H9 (cell line): ENCODE measurements around the gene TTC3. TPM values are rescaled to one million over a fixed set of nuclear protein-coding genes. Genes with fewer than 3 reads are reported as not detected.

ENCODE experiments used
- DNase-seq: peaks from one replicate; pipeline ENCODE4 v3.0.0-alpha.2; 2017
- H2AFZ ChIP-seq: one replicate; pipeline ENCODE4 v1.6.1; 2013; ENCODE audit warnings: mild to moderate bottlenecking, low read length, control low read depth, moderate library complexity
- H2AK5ac ChIP-seq: 2 replicates; pipeline ENCODE4 v1.6.1; 2013; ENCODE audit warnings: low read length, control low read depth, mixed read lengths; ENCODE audit not compliant: insufficient read length
- H2BK120ac ChIP-seq: one replicate; pipeline ENCODE4 v1.6.1; 2013; ENCODE audit warnings: low read depth, mild to moderate bottlenecking, low read length, control low read depth, inconsistent platforms; ENCODE audit not compliant: poor library complexity, severe bottlenecking
- H2BK12ac ChIP-seq: 2 replicates; pipeline ENCODE4 v1.6.1; 2013; ENCODE audit warnings: low read length, control low read depth, mixed read lengths, low read depth; ENCODE audit not compliant: insufficient read length
- H2BK15ac ChIP-seq: 2 replicates; pipeline ENCODE4 v1.6.1; 2013; ENCODE audit warnings: low read depth, low read length, control low read depth
- H2BK20ac ChIP-seq: one replicate; pipeline ENCODE4 v1.6.1; 2013; ENCODE audit warnings: low read depth, mild to moderate bottlenecking, low read length, control low read depth, inconsistent platforms; ENCODE audit not compliant: poor library complexity, severe bottlenecking
- H2BK5ac ChIP-seq: 2 replicates; pipeline ENCODE4 v1.6.1; 2013; ENCODE audit warnings: low read length, control low read depth, mixed read lengths; ENCODE audit not compliant: insufficient read length
- H3K14ac ChIP-seq: 2 replicates; pipeline ENCODE4 v1.6.1; 2013; ENCODE audit warnings: low read length, control low read depth; ENCODE audit not compliant: insufficient read depth
- H3K18ac ChIP-seq: 2 replicates; pipeline ENCODE4 v1.6.1; 2013; ENCODE audit warnings: low read depth, mild to moderate bottlenecking, mixed read lengths, low read length, control low read depth; ENCODE audit not compliant: insufficient read length
- H3K23ac ChIP-seq: 2 replicates; pipeline ENCODE4 v1.6.1; 2013; ENCODE audit warnings: low read length, control low read depth, mixed read lengths, low read depth; ENCODE audit not compliant: insufficient read length
- H3K23me2 ChIP-seq: 2 replicates; pipeline ENCODE4 v1.6.1; 2013; ENCODE audit warnings: low read depth, mild to moderate bottlenecking, mixed read lengths, low read length, control low read depth; ENCODE audit not compliant: insufficient read length, poor library complexity, severe bottlenecking
- H3K27ac ChIP-seq: 2 replicates; pipeline ENCODE4 v1.5.1; 2013; ENCODE audit warnings: low read length, control low read depth, mixed read lengths, low read depth; ENCODE audit not compliant: insufficient read length
- H3K27me3 ChIP-seq: 2 replicates; pipeline ENCODE4 v1.6.1; 2013; ENCODE audit warnings: low read length, control low read depth, inconsistent platforms; ENCODE audit not compliant: insufficient read depth
- H3K4ac ChIP-seq: 2 replicates; pipeline ENCODE4 v1.6.1; 2013; ENCODE audit warnings: low read depth, mild to moderate bottlenecking, control low read depth, inconsistent platforms, low read length, moderate library complexity
- H3K4me1 ChIP-seq: 2 replicates; pipeline ENCODE4 v1.6.1; 2013; ENCODE audit warnings: low read length, control low read depth, inconsistent platforms; ENCODE audit not compliant: insufficient read depth
- H3K4me2 ChIP-seq: 2 replicates; pipeline ENCODE4 v1.6.1; 2013; ENCODE audit warnings: low read length, control low read depth, mixed read lengths; ENCODE audit not compliant: insufficient read length, insufficient read depth
- H3K56ac ChIP-seq: 2 replicates; pipeline ENCODE4 v1.6.1; 2013; ENCODE audit warnings: low read depth, mild to moderate bottlenecking, mixed read lengths, low read length, control low read depth; ENCODE audit not compliant: insufficient read length
- H3K79me1 ChIP-seq: 2 replicates; pipeline ENCODE4 v1.6.1; 2013; ENCODE audit warnings: low read depth, mild to moderate bottlenecking, moderate library complexity, low read length, control low read depth, inconsistent platforms; ENCODE audit not compliant: insufficient read depth, poor library complexity, severe bottlenecking
- H3K79me2 ChIP-seq: 2 replicates; pipeline ENCODE4 v1.6.1; 2013; ENCODE audit warnings: low read length, control low read depth, inconsistent platforms; ENCODE audit not compliant: insufficient read depth
- H3K9ac ChIP-seq: 2 replicates; pipeline ENCODE4 v1.6.1; 2013; ENCODE audit warnings: low read length, control low read depth, mixed read lengths; ENCODE audit not compliant: insufficient read length; ENCODE audit errors: extremely low read depth
- H3K9me3 ChIP-seq: one replicate; pipeline ENCODE4 v1.6.1; 2013; ENCODE audit warnings: low read depth, low read length, inconsistent platforms; ENCODE audit not compliant: control insufficient read depth
- H3T11ph ChIP-seq: one replicate; pipeline ENCODE4 v1.6.1; 2013; ENCODE audit warnings: mild to moderate bottlenecking, low read length, control low read depth, inconsistent platforms
- H4K20me1 ChIP-seq: one replicate; pipeline ENCODE4 v1.6.1; 2013; ENCODE audit not compliant: control insufficient read depth, insufficient read length, insufficient read depth
- H4K5ac ChIP-seq: 2 replicates; pipeline ENCODE4 v1.6.1; 2013; ENCODE audit warnings: low read depth, mild to moderate bottlenecking, mixed read lengths, low read length, control low read depth; ENCODE audit not compliant: insufficient read length
- H4K8ac ChIP-seq: replicated peaks from 2 replicates; pipeline ENCODE4 v1.6.1; 2013; ENCODE audit warnings: low read length, control low read depth, mixed read lengths, low read depth; ENCODE audit not compliant: insufficient read length
- H4K91ac ChIP-seq: 2 replicates; pipeline ENCODE4 v1.6.1; 2013; ENCODE audit warnings: low read depth, mild to moderate bottlenecking, moderate library complexity, mixed read lengths, low read length, control low read depth; ENCODE audit not compliant: insufficient read length
- H3K27ac Mint-ChIP-seq, 3 experiments: 2 replicates in 2 of 3; 3 replicates in 1 of 3; pipeline ENCODE4 v1.8.0; 2020 to 2021; ENCODE audit warnings: mixed read lengths in 3 of 3, mild to moderate bottlenecking in 1 of 3, moderate library complexity in 1 of 3
- H3K27me3 Mint-ChIP-seq: 2 replicates; pipeline ENCODE4 v1.8.0; 2021; ENCODE audit warnings: low read depth, mild to moderate bottlenecking, moderate library complexity, mixed read lengths
- H3K36me3 Mint-ChIP-seq, 3 experiments: 2 replicates in 2 of 3; 3 replicates in 1 of 3; pipeline ENCODE4 v1.8.0; 2020 to 2021; ENCODE audit warnings: low read depth in 3 of 3, mixed read lengths in 3 of 3; ENCODE audit not compliant: insufficient read depth in 1 of 3
- H3K4me1 Mint-ChIP-seq, 2 experiments: 2 replicates each; pipeline ENCODE4 v1.8.0; 2020; ENCODE audit warnings: mixed read lengths in 2 of 2
- H3K4me3 Mint-ChIP-seq, 2 experiments: 2 replicates in 1 of 2; 3 replicates in 1 of 2; pipeline ENCODE4 v1.8.0; 2020 to 2021; ENCODE audit warnings: mild to moderate bottlenecking in 2 of 2, mixed read lengths in 2 of 2, moderate library complexity in 1 of 2
- H3K9me3 Mint-ChIP-seq, 2 experiments: 2 replicates in 1 of 2; 3 replicates in 1 of 2; pipeline ENCODE4 v1.8.0; 2020; ENCODE audit warnings: mild to moderate bottlenecking in 2 of 2, mixed read lengths in 2 of 2, moderate library complexity in 1 of 2
- WGBS: extraction: QIAGEN DNeasy Blood & Tissue Kit; methylation state at CpG from one replicate; pipeline ENCODE4 v1.1.7; 2013; ENCODE audit warnings: missing lambda C conversion rate, low lambda C conversion rate, mixed read lengths; ENCODE audit not compliant: insufficient read length; ENCODE audit errors: extremely low coverage; 5-methylcytosine and 5-hydroxymethylcytosine counted together
- total RNA-seq: library from RNA; stranded (reverse); gene quantifications from 2 replicates; pipeline ENCODE4 v1.2.1, GENCODE V29; 2021
- TF ChIP-seq, protein P1 (sequence below): fragments of 200-600 bp; sonication (generic); conservative IDR thresholded peaks from 3 replicates; pipeline ENCODE4 v1.8.0; 2021; ENCODE audit warnings: antibody characterized with exemption, mild to moderate bottlenecking

TTC3 gene
- total RNA-seq, 1 experiment from 2014 or later = 46.5 TPM

DNA sequence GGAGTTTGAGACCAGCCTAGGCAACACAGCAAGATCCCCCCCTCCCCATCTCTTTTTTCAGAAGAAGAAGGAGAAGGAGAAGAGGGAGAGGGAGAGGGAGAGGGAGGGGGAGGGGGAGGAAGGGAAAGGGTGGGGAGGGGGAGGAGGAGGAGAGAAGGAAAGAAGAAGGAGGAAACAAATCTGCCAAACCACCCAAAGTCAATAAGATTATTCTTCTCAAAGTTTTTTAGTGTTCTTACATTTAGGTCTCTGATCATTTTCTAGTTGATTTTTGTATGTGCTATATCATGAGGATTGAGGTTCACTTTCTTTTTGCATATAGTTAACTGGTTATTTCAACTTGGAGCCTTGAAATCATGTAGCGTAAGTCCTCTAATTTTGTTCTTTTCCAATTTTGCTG lies 137.7 kb downstream of the TTC3 start:
- Mint-ChIP-seq H3K27ac (no peak overlapping the region), H3K4me1 (peaks cover 6% of the 10 kb centered on the region in 2 experiments; a peak in 3 of 4 replicates), H3K4me3 (no peak overlapping the region), H3K27me3 (no peaks in the 10 kb centered on the region; the same call in 1 of the 2 replicates), H3K9me3 (peaks cover 20 to 23% of the 10 kb centered on the region in 2 experiments), H3K36me3 (peaks cover 9 to 20% (median 10%) of the 10 kb centered on the region in 3 experiments; a peak in 6 of 7 replicates)
- no peak overlapping the region for H3K56ac ChIP-seq
- H4K91ac ChIP-seq = no peak overlapping the region
- H3K27me3 ChIP-seq = no peaks in the 10 kb centered on the region
- H3K4ac ChIP-seq = no peak overlapping the region
- no peak overlapping the region for H2BK20ac ChIP-seq
- no peaks in the 10 kb centered on the region for H3K79me1 ChIP-seq
- H3K4me1 ChIP-seq = no peaks in the 10 kb centered on the region
- no peak overlapping the region for H2AK5ac ChIP-seq
- no peak overlapping the region for H3K14ac ChIP-seq
- no peaks in the 10 kb centered on the region for H4K20me1 ChIP-seq
- H2BK120ac ChIP-seq = no peak overlapping the region
- no peak overlapping the region for H3K23ac ChIP-seq
- no peaks in the 10 kb centered on the region for H3K79me2 ChIP-seq
- no peak overlapping the region for H3K18ac ChIP-seq
- H3K9me3 ChIP-seq = peaks cover 8% of the 10 kb centered on the region
- H3K23me2 ChIP-seq = no peaks in the 10 kb centered on the region
- no peak overlapping the region for H2AFZ ChIP-seq
- H4K5ac ChIP-seq = no peak overlapping the region
- no peak overlapping the region for H3T11ph ChIP-seq
- H3K4me2 ChIP-seq = no peak overlapping the region
- H4K8ac ChIP-seq = no peak overlapping the region
- H2BK5ac ChIP-seq = no peak overlapping the region
- no peak for DNase-seq
- WGBS = no CpG with 5 or more reads among the region's 1 CpG
- H3K9ac ChIP-seq = no peak overlapping the region
- no peak overlapping the region for H2BK12ac ChIP-seq
- no peak overlapping the region for H3K27ac ChIP-seq
- H2BK15ac ChIP-seq = no peak overlapping the region
- TF ChIP-seq, protein P1, sequence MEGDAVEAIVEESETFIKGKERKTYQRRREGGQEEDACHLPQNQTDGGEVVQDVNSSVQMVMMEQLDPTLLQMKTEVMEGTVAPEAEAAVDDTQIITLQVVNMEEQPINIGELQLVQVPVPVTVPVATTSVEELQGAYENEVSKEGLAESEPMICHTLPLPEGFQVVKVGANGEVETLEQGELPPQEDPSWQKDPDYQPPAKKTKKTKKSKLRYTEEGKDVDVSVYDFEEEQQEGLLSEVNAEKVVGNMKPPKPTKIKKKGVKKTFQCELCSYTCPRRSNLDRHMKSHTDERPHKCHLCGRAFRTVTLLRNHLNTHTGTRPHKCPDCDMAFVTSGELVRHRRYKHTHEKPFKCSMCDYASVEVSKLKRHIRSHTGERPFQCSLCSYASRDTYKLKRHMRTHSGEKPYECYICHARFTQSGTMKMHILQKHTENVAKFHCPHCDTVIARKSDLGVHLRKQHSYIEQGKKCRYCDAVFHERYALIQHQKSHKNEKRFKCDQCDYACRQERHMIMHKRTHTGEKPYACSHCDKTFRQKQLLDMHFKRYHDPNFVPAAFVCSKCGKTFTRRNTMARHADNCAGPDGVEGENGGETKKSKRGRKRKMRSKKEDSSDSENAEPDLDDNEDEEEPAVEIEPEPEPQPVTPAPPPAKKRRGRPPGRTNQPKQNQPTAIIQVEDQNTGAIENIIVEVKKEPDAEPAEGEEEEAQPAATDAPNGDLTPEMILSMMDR = no peak
